ENCODE measurements around the gene PTGR3.

DNA sequence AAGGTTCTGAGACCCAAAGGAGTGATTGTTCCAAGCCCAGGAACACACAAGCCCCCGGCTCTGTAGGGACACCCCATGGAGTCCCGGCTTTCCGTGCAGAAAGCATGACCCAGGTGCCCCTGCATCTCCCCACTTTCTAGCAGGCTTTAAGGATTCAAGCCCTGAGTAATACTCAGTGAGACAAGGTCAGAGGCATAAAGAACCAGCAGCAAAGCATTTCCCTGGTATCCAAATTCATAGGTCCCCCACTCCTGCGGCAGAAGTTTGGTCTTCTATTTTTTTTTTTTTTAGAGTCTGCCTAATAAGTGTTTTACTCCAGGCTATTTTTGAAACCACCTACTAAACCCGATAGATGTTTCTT, 18.0 kb upstream of the PTGR3 start:
- TF ChIP-seq, protein P1, sequence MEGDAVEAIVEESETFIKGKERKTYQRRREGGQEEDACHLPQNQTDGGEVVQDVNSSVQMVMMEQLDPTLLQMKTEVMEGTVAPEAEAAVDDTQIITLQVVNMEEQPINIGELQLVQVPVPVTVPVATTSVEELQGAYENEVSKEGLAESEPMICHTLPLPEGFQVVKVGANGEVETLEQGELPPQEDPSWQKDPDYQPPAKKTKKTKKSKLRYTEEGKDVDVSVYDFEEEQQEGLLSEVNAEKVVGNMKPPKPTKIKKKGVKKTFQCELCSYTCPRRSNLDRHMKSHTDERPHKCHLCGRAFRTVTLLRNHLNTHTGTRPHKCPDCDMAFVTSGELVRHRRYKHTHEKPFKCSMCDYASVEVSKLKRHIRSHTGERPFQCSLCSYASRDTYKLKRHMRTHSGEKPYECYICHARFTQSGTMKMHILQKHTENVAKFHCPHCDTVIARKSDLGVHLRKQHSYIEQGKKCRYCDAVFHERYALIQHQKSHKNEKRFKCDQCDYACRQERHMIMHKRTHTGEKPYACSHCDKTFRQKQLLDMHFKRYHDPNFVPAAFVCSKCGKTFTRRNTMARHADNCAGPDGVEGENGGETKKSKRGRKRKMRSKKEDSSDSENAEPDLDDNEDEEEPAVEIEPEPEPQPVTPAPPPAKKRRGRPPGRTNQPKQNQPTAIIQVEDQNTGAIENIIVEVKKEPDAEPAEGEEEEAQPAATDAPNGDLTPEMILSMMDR (IDR thresholded peaks at IDR 0.05) = no peak
- TF ChIP-seq POLR2A (IDR thresholded peaks at IDR 0.05) = no peak
